GM12875 (cell line): ENCODE data around the gene POLG2.

Experiments
- H3K4me3 ChIP-seq: one replicate; pipeline ENCODE4 v1.5.1; 2011; ENCODE audit warnings: low read depth, low read length, control low read depth
- CTCF ChIP-seq: IDR thresholded peaks from 2 replicates; pipeline ENCODE4 v1.5.1; 2011; ENCODE audit warnings: low read depth, mild to moderate bottlenecking, control low read depth, inconsistent platforms, low read length, moderate library complexity, borderline replicate concordance; ENCODE audit not compliant: insufficient read depth

The POLG2 gene

GRCh38 chr17:64496786-64497564 lies at the start of gene POLG2:
Gene POLG2 (minus strand): TSS chr17:64497054. CDS start chr17:64496968, 86 bp downstream.
- peak; percentile 61; the same call in 1 of the 2 replicates for TF ChIP-seq CTCF
- H3K4me3 ChIP-seq, result peak within 1 kb of the TSS; percentile 73

GRCh38 chr17:64544742-64545141 lies 47.9 kb upstream of the POLG2 start:
- no peak overlapping the region for H3K4me3 ChIP-seq
- no peak for TF ChIP-seq CTCF

GRCh38 chr17:64540118-64540776 lies 43.4 kb upstream of the POLG2 start:
- TF ChIP-seq CTCF, result no peak
- no peak overlapping the region for H3K4me3 ChIP-seq

GRCh38 chr17:64538508-64539130 lies 41.8 kb upstream of the POLG2 start:
- H3K4me3 ChIP-seq, result no peak overlapping the region
- TF ChIP-seq CTCF, result no peak

- H3K4me3 ChIP-seq, result no peak overlapping the region
- TF ChIP-seq CTCF, result no peak
Observed at GRCh38 chr17:64537488-64537887, 40.6 kb upstream of the POLG2 start.

- TF ChIP-seq CTCF, result no peak
- no peak overlapping the region for H3K4me3 ChIP-seq
Observed at GRCh38 chr17:64536913-64537312, 40.1 kb upstream of the POLG2 start.
